GM12878 (cell line): ENCODE data around the gene REL.

ENCODE experiments used
- GABPA ChIP-seq: IDR thresholded peaks from 2 replicates; pipeline ENCODE4 v1.6.1; 2014; ENCODE audit warnings: antibody characterized with exemption, low read depth, mild to moderate bottlenecking, inconsistent platforms
- GATAD2B ChIP-seq: fragments of 450-650 bp; conservative IDR thresholded peaks from 2 replicates; pipeline ENCODE4 v1.6.1; 2017; ENCODE audit warnings: low read depth, mild to moderate bottlenecking, moderate library complexity
- NFYB ChIP-seq: IDR thresholded peaks from 2 replicates; pipeline ENCODE4 v1.6.1; 2011; ENCODE audit warnings: low read depth, mild to moderate bottlenecking, low read length, improper control_type of control experiment, moderate library complexity; ENCODE audit not compliant: insufficient read depth
- NR2F1 ChIP-seq: fragments of 450-650 bp; conservative IDR thresholded peaks from 2 replicates; pipeline ENCODE4 v1.6.1; 2017; ENCODE audit warnings: mild to moderate bottlenecking
- SIN3A ChIP-seq: IDR thresholded peaks from 2 replicates; pipeline ENCODE4 v1.6.1; 2012; ENCODE audit warnings: low read depth, low read length, improper control_type of control experiment
- SPI1 ChIP-seq: IDR thresholded peaks from 2 replicates; pipeline ENCODE4 v1.6.1; 2011; ENCODE audit warnings: low read depth, mild to moderate bottlenecking, low read length, moderate library complexity, borderline replicate concordance; ENCODE audit not compliant: insufficient read depth
- SRF ChIP-seq, 2 experiments: IDR thresholded peaks; 2 replicates each; pipeline ENCODE4 v1.6.1; 2011; ENCODE audit warnings: low read depth in 2 of 2, low read length in 2 of 2, mild to moderate bottlenecking in 1 of 2, moderate library complexity in 1 of 2
- YY1 ChIP-seq: IDR thresholded peaks from 2 replicates; pipeline ENCODE4 v1.6.1; 2011; ENCODE audit warnings: low read depth, mild to moderate bottlenecking, low read length
- TF ChIP-seq, protein P1 (sequence below): IDR thresholded peaks from 2 replicates; pipeline ENCODE4 v1.6.1; 2011; ENCODE audit warnings: low read depth, low read length, improper control_type of control experiment, borderline replicate concordance
- TF ChIP-seq, protein P2 (sequence below), 3 experiments: IDR thresholded peaks in 2 of 3; conservative IDR thresholded peaks in 1 of 3; 2 replicates each; pipeline ENCODE4 v1.5.1; 2011; ENCODE audit warnings: low read depth in 3 of 3, low read length in 3 of 3, mild to moderate bottlenecking in 3 of 3, control low read depth in 2 of 3, moderate library complexity in 2 of 3, inconsistent platforms in 1 of 3, mixed read lengths in 1 of 3; ENCODE audit not compliant: control insufficient read depth in 2 of 3, insufficient read depth in 1 of 3; ENCODE audit errors: extremely low read depth in 1 of 3

DNA sequence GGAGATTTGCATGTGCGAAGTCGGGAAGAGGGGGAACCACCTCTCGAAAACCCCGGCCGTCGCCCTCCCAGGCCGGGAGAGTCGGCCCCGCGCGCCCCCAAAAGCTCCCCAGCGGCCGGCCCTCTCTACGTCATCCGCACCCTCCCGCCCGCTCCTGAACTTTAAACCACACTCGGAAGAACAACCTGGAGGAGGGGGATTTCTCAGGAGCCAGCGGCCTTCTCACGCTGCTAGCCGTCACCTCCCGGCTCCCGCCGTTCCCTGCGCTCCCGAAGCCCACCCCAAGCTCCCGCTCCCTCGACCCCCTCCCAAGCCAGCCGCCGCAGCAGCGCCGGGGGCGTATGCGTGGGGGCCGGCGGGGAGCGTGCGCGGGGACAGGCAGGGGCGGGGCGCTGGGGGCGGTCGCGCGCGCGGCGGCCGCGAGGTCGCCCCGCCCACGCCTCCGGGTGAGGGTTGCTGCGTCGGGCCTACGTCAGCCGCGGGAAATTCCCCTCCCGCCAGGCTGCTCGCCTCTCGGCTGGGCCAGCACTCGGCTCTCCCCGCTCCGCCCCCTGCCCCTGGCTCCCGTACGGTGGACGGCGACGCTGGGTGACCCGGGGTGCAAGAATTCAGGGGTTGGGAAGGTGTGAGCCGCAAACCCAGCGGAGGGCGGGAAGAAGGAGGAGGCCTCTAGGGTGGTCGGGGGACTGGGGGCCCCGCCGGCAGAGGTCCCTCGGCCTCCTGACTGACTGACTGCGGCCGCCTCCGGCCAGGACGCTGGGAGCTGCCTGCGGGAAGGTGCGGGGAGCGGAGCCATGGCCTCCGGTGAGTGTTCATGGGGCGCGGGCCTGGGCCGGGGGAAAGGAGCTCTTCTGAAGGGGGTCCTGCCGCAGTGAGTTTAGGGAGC is at the start of gene REL:
- TF ChIP-seq, protein P1, sequence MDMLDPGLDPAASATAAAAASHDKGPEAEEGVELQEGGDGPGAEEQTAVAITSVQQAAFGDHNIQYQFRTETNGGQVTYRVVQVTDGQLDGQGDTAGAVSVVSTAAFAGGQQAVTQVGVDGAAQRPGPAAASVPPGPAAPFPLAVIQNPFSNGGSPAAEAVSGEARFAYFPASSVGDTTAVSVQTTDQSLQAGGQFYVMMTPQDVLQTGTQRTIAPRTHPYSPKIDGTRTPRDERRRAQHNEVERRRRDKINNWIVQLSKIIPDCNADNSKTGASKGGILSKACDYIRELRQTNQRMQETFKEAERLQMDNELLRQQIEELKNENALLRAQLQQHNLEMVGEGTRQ = no peak
- peak; percentile 80; the same call in 1 of the 2 replicates for TF ChIP-seq GATAD2B
- TF ChIP-seq, protein P2, sequence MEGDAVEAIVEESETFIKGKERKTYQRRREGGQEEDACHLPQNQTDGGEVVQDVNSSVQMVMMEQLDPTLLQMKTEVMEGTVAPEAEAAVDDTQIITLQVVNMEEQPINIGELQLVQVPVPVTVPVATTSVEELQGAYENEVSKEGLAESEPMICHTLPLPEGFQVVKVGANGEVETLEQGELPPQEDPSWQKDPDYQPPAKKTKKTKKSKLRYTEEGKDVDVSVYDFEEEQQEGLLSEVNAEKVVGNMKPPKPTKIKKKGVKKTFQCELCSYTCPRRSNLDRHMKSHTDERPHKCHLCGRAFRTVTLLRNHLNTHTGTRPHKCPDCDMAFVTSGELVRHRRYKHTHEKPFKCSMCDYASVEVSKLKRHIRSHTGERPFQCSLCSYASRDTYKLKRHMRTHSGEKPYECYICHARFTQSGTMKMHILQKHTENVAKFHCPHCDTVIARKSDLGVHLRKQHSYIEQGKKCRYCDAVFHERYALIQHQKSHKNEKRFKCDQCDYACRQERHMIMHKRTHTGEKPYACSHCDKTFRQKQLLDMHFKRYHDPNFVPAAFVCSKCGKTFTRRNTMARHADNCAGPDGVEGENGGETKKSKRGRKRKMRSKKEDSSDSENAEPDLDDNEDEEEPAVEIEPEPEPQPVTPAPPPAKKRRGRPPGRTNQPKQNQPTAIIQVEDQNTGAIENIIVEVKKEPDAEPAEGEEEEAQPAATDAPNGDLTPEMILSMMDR (IDR thresholded peaks at IDR 0.05 in 2 of 3, conservative IDR thresholded peaks at IDR 0.05 in 1 of 3; ENCODE audit: control insufficient read depth in 2 of 3, extremely low read depth in 1 of 3, insufficient read depth in 1 of 3, low read depth in 3 of 3, low read length in 3 of 3) = no peak
- peak; percentile 72 for TF ChIP-seq SIN3A
- TF ChIP-seq NFYB = no peak
- TF ChIP-seq SRF (IDR thresholded peaks at IDR 0.05; ENCODE audit: low read depth in 2 of 2, low read length in 2 of 2) = peak in 1 of 2 experiments; percentile 50; a peak in 1 of 4 replicates
- no peak for TF ChIP-seq SPI1
- peak; percentile 51; the same call in 1 of the 2 replicates for TF ChIP-seq YY1
- TF ChIP-seq GABPA = 0 out of 2 replicates have a peak, but pooled peaks have one; percentile 28
- peak; percentile 92 for TF ChIP-seq NR2F1
